ENCODE data around the gene GPR155. TPM values are rescaled to one million over a fixed set of nuclear protein-coding genes. Genes with fewer than 3 reads are reported as not detected.

Gene GPR155
- total RNA-seq, 4 donors from 2014 or later: 20.6 to 31.2 (median 26.0) TPM

- Histone ChIP-seq H3K27me3 (no peaks in the 10 kb centered on the region), H3K27ac (no peak overlapping the region), H3K4me3 (no peak overlapping the region), H3K36me3 (peaks cover 23% of the 10 kb centered on the region), H3K4me1 (no peaks in the 10 kb centered on the region), H3K9me3 (no peaks in the 10 kb centered on the region)
- TF ChIP-seq POLR2AphosphoS5 (IDR thresholded peaks at IDR 0.05) (no peak), EP300 (IDR thresholded peaks at IDR 0.05) (no peak), CTCF (IDR thresholded peaks at IDR 0.05) (no peak), POLR2A (IDR thresholded peaks at IDR 0.05) (no peak)
- WGBS: 86% methylated on average over 4 of the region's 4 CpGs
- DNase-seq (ENCODE audit: low spot score in 2 of 2): no peak
Observed at GRCh38 chr2:174450021-174450816, 36.6 kb downstream of the GPR155 start.

DNA sequence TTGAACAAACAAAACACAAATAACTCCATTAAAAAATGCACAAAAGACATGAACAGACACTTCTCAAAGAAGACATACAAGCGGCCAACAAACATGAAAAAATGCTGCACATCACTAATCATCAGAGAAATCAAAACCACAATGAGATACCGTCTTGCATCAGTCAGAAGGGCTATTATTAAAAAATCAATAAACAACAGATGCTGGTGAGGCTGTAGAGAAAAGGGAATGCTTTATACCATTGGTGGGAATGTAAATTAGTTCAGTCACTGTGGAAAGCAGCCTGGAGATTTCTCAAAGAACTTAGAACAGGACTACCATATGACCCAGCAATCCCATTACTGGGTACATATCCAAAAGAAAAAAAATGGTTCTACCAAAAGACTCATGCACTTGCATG, 37.8 kb downstream of the GPR155 start:
- H3K36me3 ChIP-seq: peaks cover 31% of the 10 kb centered on the region
- H3K27ac ChIP-seq: no peak overlapping the region
- H3K4me3 ChIP-seq: no peak overlapping the region
- TF ChIP-seq CTCF (IDR thresholded peaks at IDR 0.05): no peak
- TF ChIP-seq POLR2A (IDR thresholded peaks at IDR 0.05): no peak
- TF ChIP-seq EP300 (IDR thresholded peaks at IDR 0.05): no peak
- TF ChIP-seq POLR2AphosphoS5 (IDR thresholded peaks at IDR 0.05): no peak
- no peaks in the 10 kb centered on the region for H3K9me3 ChIP-seq
- no peaks in the 10 kb centered on the region for H3K4me1 ChIP-seq
- no peaks in the 10 kb centered on the region for H3K27me3 ChIP-seq
- no peak for DNase-seq (ENCODE audit: low spot score in 2 of 2)
- 89% methylated on average over 2 of the region's 2 CpGs for WGBS

- H3K4me1 ChIP-seq: peaks cover 4% of the 10 kb centered on the region
- H3K27me3 ChIP-seq: no peaks in the 10 kb centered on the region
- WGBS: 90% methylated on average over 4 of the region's 4 CpGs
- no peaks in the 10 kb centered on the region for H3K9me3 ChIP-seq
- DNase-seq (ENCODE audit: low spot score in 2 of 2): no peak
- TF ChIP-seq POLR2A (IDR thresholded peaks at IDR 0.05): no peak
- H3K4me3 ChIP-seq: no peak overlapping the region
- H3K36me3 ChIP-seq: peaks cover 35% of the 10 kb centered on the region
- no peak overlapping the region for H3K27ac ChIP-seq
Observed at GRCh38 chr2:174446531-174446930, 40.3 kb downstream of the GPR155 start.

DNA sequence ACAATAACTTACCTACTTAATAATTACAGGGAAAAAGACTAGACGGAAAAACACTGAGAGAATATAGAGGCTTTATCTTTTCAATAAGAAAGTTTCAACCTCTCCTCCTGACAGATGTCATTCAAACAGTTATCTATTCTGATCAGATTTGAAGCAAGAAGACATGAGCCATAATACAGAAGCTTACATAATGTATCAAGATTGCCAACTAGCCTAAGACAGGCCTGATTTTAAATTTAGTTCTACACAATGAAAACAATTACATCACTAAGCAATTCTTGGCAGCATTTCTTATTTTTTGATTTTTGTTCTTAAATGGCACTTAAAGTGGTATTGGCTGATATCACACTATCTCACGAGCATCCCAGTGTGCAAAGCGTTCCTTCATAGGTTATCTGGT, 41.6 kb downstream of the GPR155 start:
- Histone ChIP-seq H3K27me3 (no peaks in the 10 kb centered on the region), H3K36me3 (peaks cover 37% of the 10 kb centered on the region), H3K4me3 (no peak overlapping the region), H3K27ac (no peak overlapping the region), H3K9me3 (no peaks in the 10 kb centered on the region), H3K4me1 (peaks cover 4% of the 10 kb centered on the region)
- DNase-seq (ENCODE audit: low spot score in 2 of 2): no peak
- TF ChIP-seq POLR2AphosphoS5 (IDR thresholded peaks at IDR 0.05) (no peak), POLR2A (IDR thresholded peaks at IDR 0.05) (no peak), EP300 (IDR thresholded peaks at IDR 0.05) (no peak), CTCF (IDR thresholded peaks at IDR 0.05) (no peak)
- WGBS: 85% methylated on average over 3 of the region's 3 CpGs

DNA sequence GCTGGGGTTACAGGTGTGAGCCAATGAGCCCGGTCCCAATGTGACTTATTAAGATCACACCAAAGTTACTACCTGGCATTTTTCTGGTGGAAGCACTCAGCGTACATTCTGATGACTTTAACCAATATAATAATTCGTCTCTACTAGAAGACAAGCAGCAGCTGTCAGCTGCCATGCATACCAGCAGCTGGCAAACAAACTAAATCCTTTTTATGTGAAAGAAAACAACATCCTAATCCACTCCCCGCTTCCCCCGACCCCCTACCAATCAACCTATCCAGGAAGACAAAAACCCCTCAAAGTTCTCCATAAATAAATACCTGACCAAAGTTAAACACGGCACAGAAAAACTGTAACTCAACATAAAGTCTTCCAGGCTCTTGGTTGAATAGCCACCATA, 42.1 kb downstream of the GPR155 start:
- Histone ChIP-seq H3K9me3 (no peaks in the 10 kb centered on the region), H3K27me3 (no peaks in the 10 kb centered on the region), H3K36me3 (peaks cover 33% of the 10 kb centered on the region), H3K4me1 (peaks cover 4% of the 10 kb centered on the region), H3K4me3 (no peak overlapping the region), H3K27ac (no peak overlapping the region)
- 91% methylated on average over 6 of the region's 6 CpGs for WGBS
- DNase-seq (ENCODE audit: low spot score in 2 of 2): no peak
- TF ChIP-seq POLR2AphosphoS5 (IDR thresholded peaks at IDR 0.05): no peak
- TF ChIP-seq EP300 (IDR thresholded peaks at IDR 0.05): no peak
- no peak for TF ChIP-seq POLR2A (IDR thresholded peaks at IDR 0.05)
- no peak for TF ChIP-seq CTCF (IDR thresholded peaks at IDR 0.05)

Measured in suprapubic skin (tissue), 4 donors.